ENCODE measurements around the gene ING5.

ING5 gene

DNA sequence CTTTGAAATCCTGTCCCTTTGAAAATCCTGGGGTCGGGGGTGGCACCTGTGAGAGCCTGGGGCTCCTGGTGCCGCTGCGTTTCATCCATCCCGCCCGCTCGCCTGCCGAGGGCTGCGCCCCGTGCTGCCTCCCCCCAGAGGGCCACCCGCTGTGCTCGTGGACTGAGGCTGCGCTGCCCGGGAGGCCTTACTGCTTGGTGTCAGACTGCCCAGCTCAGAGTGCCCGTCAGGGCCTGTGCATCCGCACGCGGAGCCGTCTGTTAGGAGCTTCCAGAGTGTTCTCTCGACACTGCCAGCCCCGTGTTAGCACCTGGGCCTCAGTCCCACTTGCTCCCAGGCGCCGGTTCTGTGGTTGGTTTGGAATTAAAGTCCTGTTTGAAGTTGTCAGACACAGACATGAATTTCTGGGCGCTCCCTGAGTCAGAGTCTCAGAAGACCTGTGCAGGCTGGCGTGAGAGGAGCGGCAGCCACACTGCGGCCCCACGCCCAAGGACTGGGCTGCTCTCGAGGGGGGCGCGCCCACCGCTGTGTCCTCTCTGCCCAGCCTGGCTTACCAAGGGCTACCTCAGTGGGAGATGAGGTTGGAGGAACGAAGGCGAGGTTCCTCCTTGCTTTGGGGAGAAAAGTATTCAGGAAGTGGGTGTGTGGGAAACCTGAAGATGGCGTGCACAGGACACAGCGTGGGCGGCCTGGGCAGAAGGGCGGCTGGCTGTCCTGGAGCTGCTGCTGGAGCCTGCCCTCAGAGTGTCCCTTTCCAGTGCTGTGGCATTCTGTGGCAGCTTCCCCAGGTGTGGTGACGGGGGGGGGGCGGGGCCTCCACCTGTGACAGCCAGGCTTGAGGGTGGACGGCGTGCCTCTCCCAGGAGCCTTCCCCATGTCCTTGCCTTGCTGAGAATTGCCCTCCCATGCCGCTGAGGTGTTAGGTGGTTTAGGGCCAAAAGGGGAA lies 29.3 kb upstream of the ING5 start:
- no peak for DNase-seq (ENCODE audit: low read depth in 2 of 2, low spot score in 1 of 2)

DNA sequence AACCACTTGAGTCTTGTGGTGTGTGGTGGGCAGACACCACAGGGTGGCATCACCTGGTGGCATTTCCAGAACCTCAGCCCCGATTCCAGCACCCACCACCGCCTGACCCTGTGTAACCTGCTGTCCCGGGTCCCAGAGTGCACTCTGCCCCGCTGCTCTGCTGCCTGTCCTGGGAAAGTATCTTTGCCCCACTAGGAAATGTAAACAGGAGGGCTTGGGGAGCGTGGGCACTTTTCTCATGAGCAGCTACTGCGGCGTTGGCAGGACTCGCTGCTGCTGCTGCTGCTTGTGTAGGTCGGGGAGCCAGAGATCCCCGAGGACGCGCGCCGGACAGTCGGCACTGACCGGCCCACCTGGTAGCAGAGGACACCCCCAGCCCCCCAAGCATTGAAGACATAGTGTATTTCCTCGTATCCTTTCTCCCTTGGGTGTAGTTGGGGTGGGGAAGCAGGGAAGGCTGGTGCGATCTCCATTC lies 28.6 kb upstream of the ING5 start:
- DNase-seq (ENCODE audit: low read depth in 2 of 2, low spot score in 1 of 2), result no peak

- no peak for DNase-seq (ENCODE audit: low read depth in 2 of 2, low spot score in 1 of 2)
Observed at GRCh38 chr2:241673797-241674725, 27.8 kb upstream of the ING5 start.

- no peak for DNase-seq (ENCODE audit: low read depth in 2 of 2, low spot score in 1 of 2)
Observed at GRCh38 chr2:241675885-241676284, 26.0 kb upstream of the ING5 start.

- no peak for DNase-seq (ENCODE audit: low read depth in 2 of 2, low spot score in 1 of 2)
Observed at GRCh38 chr2:241676665-241677064, 25.2 kb upstream of the ING5 start.

DNA sequence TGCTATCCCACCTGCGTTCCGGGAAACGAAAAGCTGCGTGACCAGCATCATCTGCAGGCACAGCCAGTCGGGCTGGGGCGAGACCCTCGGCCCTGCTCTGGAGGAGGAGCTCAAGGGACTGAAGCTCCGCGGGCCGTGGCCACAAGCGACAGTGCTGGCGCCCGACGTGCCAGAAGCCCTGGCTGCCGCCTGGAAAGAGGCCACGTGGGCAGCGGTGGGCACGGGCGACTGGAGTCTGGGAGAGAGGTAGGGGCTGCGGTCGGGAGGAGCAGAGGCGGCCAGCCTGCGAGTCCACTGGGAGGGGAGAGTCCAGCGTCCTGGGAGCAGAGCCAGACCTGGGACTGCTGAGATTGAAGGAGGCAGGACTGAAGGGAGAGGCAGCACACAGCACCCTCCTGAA lies 24.4 kb upstream of the ING5 start:
- no peak for DNase-seq (ENCODE audit: low read depth in 2 of 2, low spot score in 1 of 2)

GRCh38 chr2:241678307-241678706 lies 23.5 kb upstream of the ING5 start:
- no peak for DNase-seq (ENCODE audit: low read depth in 2 of 2, low spot score in 1 of 2)

DNA sequence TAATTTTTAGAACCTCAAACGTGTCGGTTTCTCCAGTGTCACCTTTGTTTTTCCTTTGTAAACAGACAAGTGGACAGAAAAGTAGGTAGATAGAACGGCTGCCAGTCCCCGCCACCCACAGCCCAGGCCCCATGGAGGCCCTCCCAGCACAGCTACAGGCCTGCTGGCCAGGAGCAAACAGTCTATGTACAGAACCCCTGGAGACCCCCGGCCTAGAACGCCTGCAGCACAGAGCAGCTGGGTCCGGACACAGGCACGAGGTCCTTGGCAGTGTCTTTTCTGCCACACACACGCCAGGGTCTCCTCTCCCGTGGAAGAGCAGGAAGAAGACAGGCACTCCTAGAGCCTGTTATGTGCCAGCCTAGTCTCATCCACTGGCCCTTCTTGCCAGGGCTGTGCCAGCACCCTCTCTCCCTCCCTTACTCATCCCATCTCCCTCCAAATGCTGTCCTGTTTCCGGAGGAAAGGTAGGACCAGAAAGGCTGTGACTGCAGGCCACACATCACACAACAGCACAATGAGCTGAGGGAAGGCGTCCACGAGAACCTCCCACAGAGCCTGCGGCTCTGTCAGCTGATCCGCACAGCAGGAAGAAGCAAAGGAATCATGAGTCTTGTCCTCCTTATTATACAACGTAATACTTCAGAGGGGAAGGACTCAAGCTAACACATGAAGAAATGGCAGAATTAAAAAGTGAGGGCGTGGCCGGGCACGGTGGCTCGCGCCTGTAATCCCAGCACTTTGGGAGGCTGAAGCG lies 22.9 kb upstream of the ING5 start:
- DNase-seq (ENCODE audit: low read depth in 2 of 2, low spot score in 1 of 2), result no peak

DNA sequence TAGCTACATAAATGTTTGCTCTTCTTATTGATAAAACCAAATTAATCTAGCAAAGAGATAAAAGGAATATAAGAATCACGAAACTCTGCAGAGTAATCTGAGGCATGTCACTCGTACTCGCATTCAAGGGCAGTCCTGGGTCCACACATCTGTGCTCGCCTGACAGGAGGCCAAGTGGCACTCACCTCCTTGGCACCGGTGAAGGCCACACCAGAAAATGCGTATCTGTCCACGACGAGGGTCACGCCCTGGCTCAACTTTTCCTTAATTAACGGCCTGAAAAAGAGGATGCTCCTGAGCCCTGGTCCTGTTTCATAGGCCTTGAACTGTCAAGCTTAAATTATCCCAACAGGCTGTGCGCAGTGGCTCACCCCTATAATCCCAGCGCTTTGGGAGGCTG lies 21.8 kb upstream of the ING5 start:
- no peak for DNase-seq (ENCODE audit: low read depth in 2 of 2, low spot score in 1 of 2)

DNA sequence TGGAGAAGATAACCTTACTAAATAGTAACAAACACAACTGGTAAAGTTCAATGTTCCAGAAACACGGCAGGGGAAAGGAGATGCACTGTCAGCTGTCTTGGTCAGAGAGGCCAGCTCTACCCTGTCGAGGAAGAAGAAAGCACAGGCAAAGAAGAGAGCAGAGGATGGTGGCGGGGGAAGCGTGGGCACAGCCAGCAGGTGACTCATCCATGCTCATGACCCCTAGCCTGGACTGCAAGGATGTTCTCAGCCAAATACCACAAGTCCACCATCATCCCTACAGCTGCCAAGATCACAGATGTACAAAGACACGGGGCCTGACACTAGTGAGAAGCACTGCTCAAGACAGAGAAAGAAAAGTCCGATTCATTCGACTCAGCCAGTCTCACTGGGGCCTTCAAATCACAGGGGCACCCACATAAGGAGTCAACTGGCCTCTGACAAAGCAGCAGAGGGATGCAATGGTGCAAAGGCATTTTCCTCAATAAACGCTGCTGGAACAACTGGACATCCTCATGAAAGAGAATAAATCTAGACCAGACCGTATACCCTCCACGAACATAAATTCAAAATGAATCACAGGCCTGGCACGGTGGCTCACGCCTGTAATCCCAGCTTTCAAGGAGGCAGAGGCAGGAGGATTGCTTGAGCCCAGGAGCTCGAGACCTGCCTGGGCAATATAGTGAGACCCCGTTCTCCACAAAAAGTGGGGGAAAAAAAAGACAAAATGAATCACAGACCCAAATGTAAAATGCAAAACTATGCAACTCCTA lies 20.8 kb upstream of the ING5 start:
- no peak for DNase-seq (ENCODE audit: low read depth in 2 of 2, low spot score in 1 of 2)

DNA sequence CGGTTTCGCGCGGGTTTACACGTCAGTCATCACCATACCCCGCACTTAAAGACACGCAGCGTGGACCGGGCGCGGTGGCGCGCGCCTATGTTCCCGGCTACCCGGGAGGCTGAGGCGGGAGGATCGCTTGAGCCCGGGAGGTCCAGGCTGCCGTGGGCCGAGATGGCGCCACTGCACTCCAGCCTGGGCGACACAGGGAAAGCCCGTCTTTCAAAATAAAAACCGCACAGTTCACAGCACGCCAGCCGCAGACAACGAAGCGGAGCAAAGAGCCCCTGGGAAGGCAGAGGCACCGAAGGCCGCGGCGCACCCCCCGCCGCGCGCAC lies 15.6 kb upstream of the ING5 start:
- no peak for DNase-seq (ENCODE audit: low read depth in 2 of 2, low spot score in 1 of 2)

DNA sequence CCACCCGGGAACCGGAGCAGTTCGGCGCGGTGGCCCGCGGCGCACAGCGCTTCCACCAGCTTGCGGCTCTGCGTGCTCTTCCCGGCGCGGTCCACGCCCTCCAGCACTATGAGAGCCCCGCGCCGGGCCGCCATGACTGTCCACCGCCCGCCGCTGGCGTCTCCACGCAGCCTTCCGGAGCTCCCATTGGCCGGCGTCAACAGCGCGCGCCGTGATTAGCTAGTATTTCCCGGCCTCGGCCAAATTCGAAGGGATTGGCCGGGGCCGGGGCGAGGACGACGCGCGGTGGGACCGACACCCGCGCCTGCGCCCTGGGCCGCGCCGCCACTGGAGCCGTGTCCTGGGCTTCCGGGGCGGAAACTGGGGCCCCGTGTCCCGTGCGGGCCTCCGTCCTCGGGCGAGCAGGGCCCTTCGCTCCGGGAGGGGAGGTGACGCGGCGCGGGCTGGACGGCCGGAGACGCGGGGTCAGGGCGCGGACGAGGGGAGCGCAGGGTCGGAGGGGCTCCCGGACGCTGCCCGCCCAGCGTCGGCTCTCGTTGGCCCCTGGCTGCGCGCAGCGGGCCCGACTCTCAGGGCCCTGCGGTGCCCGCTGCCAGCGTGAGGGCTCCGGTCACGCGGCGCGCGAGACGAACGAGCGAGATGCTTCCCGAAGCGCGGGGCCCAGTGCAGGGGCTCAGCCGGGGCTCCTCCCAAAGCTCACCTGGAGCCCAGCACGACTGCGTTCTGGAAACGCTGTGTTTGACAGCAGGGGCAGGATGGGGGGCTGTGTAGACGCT lies 15.0 kb upstream of the ING5 start, which contains the start of gene DTYMK:
Gene DTYMK, minus strand, starts transcription at position 166 of the 776 bp plus-strand sequence. Its CDS starts 32 bp downstream, at position 134.
- peak; percentile 82 to 89 for DNase-seq (ENCODE audit: low read depth in 2 of 2, low spot score in 1 of 2)

- DNase-seq (ENCODE audit: low read depth in 2 of 2, low spot score in 1 of 2), result peak in 1 of 2 donors; percentile 27
Observed at GRCh38 chr2:241689306-241689705, 12.5 kb upstream of the ING5 start.

- DNase-seq (ENCODE audit: low read depth in 2 of 2, low spot score in 1 of 2), result no peak
Observed at GRCh38 chr2:241690202-241690717, 11.6 kb upstream of the ING5 start.

GRCh38 chr2:241692448-241692847 lies 9.4 kb upstream of the ING5 start:
- no peak for DNase-seq (ENCODE audit: low read depth in 2 of 2, low spot score in 1 of 2)

GRCh38 chr2:241695651-241696050 lies 6.2 kb upstream of the ING5 start:
- no peak for DNase-seq (ENCODE audit: low read depth in 2 of 2, low spot score in 1 of 2)

GRCh38 chr2:241701149-241701398 lies 765 bp upstream of the ING5 start:
- no peak for DNase-seq (ENCODE audit: low read depth in 2 of 2, low spot score in 1 of 2)

GRCh38 chr2:241702155-241703031 lies 554 bp downstream of the ING5 start:
- peak; percentile 78 to 90 for DNase-seq (ENCODE audit: low read depth in 2 of 2, low spot score in 1 of 2)
